Fibroblast of villous mesenchyme (primary cell): ENCODE results near the gene TMX3. TPM values are rescaled to one million over a fixed set of nuclear protein-coding genes. Genes with fewer than 3 reads are reported as not detected.

ENCODE experiments used
- DNase-seq: peaks from one replicate; pipeline ENCODE4 v3.0.0-alpha.2; 2010; ENCODE audit warnings: low read depth
- H3K4me3 ChIP-seq: 2 replicates; pipeline ENCODE4 v1.5.1; 2011; ENCODE audit warnings: low read depth, mild to moderate bottlenecking, low read length
- CTCF ChIP-seq: IDR thresholded peaks from 2 replicates; pipeline ENCODE4 v1.5.1; 2012; ENCODE audit warnings: low read depth, mild to moderate bottlenecking, low read length; ENCODE audit not compliant: insufficient read depth
- total RNA-seq: library from RNA; depleted of rRNA; stranded (reverse); fragments of >200 nt; gene quantifications from 2 replicates; pipeline ENCODE4 v1.2.3, GENCODE V29; 2012

The TMX3 gene
- total RNA-seq, 1 donor, result 152 TPM

- no peak for DNase-seq
- no peak for TF ChIP-seq CTCF
- no peak overlapping the region for H3K4me3 ChIP-seq
Measured at GRCh38 chr18:68703326-68703725, 11.6 kb downstream of the TMX3 start.

GRCh38 chr18:68701353-68701752, 13.6 kb downstream of the TMX3 start:
- no peak for TF ChIP-seq CTCF
- DNase-seq, result no peak
- no peak overlapping the region for H3K4me3 ChIP-seq

GRCh38 chr18:68699043-68699442, 15.9 kb downstream of the TMX3 start:
- DNase-seq, result peak; percentile 76

GRCh38 chr18:68696937-68697336, 18.0 kb downstream of the TMX3 start:
- H3K4me3 ChIP-seq, result no peak overlapping the region
- no peak for DNase-seq
- TF ChIP-seq CTCF, result no peak

More at GRCh38 chr18:68699043-68699442, 15.9 kb downstream of the TMX3 start:
- no peak overlapping the region for H3K4me3 ChIP-seq
- TF ChIP-seq CTCF, result no peak

- DNase-seq, result no peak
- no peak overlapping the region for H3K4me3 ChIP-seq
- no peak for TF ChIP-seq CTCF
Measured at GRCh38 chr18:68694316-68694715, 20.6 kb downstream of the TMX3 start.

GRCh38 chr18:68693091-68693815, 21.7 kb downstream of the TMX3 start:
- TF ChIP-seq CTCF, result no peak
- H3K4me3 ChIP-seq, result no peak overlapping the region
- no peak for DNase-seq

GRCh38 chr18:68679528-68679927, 35.4 kb downstream of the TMX3 start:
- no peak for TF ChIP-seq CTCF
- peak; percentile 87 for DNase-seq
- H3K4me3 ChIP-seq, result no peak overlapping the region
